ENCODE results near the gene CENPN. TPM values are rescaled to one million over a fixed set of nuclear protein-coding genes. Genes with fewer than 3 reads are reported as not detected.
A peak's percentile ranks its signal among the peaks of the same experiment; 100 is the strongest.

Gene CENPN
- total and polyA plus RNA-seq, 2 of the 13 experiments (the other 11 are each of a cell fraction or from before 2014, with no cell fraction given): 29.7 to 129 TPM

DNA sequence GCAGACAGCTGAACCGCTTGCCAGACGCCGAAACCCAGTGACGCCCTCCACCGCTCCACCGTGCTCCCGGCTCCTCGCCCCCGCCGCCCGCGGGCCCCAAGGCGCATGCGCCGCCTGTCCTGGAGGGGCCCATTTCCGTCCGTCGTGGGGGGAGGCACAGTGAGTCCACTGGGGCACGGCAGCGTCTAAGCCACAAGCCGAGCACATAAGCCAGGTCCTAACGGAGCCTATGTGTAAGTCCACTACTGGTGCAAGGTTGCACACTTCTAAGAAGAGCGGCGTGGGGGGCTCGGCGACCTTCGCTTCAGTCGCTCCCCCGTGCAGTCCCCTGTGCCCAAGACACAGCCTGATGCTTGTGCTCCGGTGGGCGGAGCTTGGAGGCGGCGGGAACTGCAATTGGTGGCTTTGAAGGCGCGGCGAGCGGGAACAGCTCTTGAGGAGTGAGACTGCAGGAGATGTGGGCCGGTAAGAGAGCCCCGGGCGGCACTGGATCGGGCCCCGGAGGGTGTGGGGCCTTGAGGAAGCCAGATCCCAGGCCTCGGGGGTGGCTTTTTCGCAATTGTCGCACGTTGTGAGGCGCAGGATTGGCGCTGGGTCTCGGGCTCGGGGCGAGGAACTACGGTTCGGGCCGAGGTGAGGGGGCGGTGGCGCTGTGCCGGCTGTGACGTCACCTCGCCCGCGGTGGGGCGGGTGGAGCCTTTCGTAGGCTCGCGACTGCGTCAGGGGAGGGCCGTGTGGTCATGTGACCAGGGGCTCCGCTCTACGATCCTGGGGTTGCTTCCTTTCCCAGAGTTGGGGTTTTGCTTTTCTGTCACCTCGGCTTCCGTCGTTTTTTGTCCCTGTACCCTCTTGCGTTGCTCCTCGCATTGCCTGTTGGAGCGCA is at the start of gene CENPN, which contains the start of gene CMC2 (continued):
- TF ChIP-seq E2F2 (CRISPR knock-in tag; IDR thresholded peaks at IDR 0.05; ENCODE audit: borderline replicate concordance) (peak; percentile 63; the same call in 1 of the 2 replicates), YY1 (IDR thresholded peaks at IDR 0.05; ENCODE audit: insufficient read depth, insufficient replicate concordance, low read depth, low read length) (peak; percentile 18), MXI1 (IDR thresholded peaks at IDR 0.05; ENCODE audit: borderline replicate concordance, low read depth, low read length) (peak; percentile 49; the same call in 1 of the 3 replicates), TBL1XR1 (IDR thresholded peaks at IDR 0.05; ENCODE audit: borderline replicate concordance, low read length, partially characterized antibody) (peak; percentile 50), ZNF558 (CRISPR knock-in tag; IDR thresholded peaks at IDR 0.05; ENCODE audit: borderline replicate concordance) (peak; percentile 56; the same call in 1 of the 2 replicates), ZNF605 (CRISPR knock-in tag; IDR thresholded peaks at IDR 0.05) (peak; percentile 66; the same call in 1 of the 2 replicates), SIX1 (CRISPR knock-in tag; IDR thresholded peaks at IDR 0.05; ENCODE audit: borderline replicate concordance) (0 out of 2 replicates have a peak, but pooled peaks have one; percentile 24), ATM (IDR thresholded peaks at IDR 0.05; ENCODE audit: borderline replicate concordance) (no peak), HOMEZ (CRISPR knock-in tag; IDR thresholded peaks at IDR 0.05; ENCODE audit: low read depth) (peak; percentile 50; the same call in 1 of the 2 replicates), ZSCAN22 (CRISPR knock-in tag; IDR thresholded peaks at IDR 0.05) (0 out of 2 replicates have a peak, but pooled peaks have one; percentile 9), ATF4 (CRISPR knock-in tag; IDR thresholded peaks at IDR 0.05) (peak in 1 of 2 experiments; percentile 79; a peak in 2 of 4 replicates), PRPF4 (IDR thresholded peaks at IDR 0.05; ENCODE audit: low read depth, low read length, poor library complexity, severe bottlenecking) (no peak), ZNF547 (CRISPR knock-in tag; IDR thresholded peaks at IDR 0.05) (peak; percentile 64), ZNF224 (CRISPR knock-in tag; IDR thresholded peaks at IDR 0.05) (peak; percentile 93), ZNF660 (CRISPR knock-in tag; IDR thresholded peaks at IDR 0.05; ENCODE audit: borderline replicate concordance, low read depth) (0 out of 2 replicates have a peak, but pooled peaks have one; percentile 41), RFX3 (CRISPR knock-in tag; IDR thresholded peaks at IDR 0.05) (no peak), ZNF121 (CRISPR knock-in tag; IDR thresholded peaks at IDR 0.05) (0 out of 2 replicates have a peak, but pooled peaks have one; percentile 16), ONECUT2 (CRISPR knock-in tag; IDR thresholded peaks at IDR 0.05) (no peak), FOXA1 (IDR thresholded peaks at IDR 0.05) (no peak), FOXA1 (CRISPR knock-in tag; IDR thresholded peaks at IDR 0.05) (peak; percentile 34; the same call in 1 of the 2 replicates)
- TF ChIP-seq, protein P1, sequence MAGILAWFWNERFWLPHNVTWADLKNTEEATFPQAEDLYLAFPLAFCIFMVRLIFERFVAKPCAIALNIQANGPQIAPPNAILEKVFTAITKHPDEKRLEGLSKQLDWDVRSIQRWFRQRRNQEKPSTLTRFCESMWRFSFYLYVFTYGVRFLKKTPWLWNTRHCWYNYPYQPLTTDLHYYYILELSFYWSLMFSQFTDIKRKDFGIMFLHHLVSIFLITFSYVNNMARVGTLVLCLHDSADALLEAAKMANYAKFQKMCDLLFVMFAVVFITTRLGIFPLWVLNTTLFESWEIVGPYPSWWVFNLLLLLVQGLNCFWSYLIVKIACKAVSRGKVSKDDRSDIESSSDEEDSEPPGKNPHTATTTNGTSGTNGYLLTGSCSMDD (CRISPR knock-in tag; IDR thresholded peaks at IDR 0.05): 0 out of 2 replicates have a peak, but pooled peaks have one; percentile 10
- TF ChIP-seq, protein P2, sequence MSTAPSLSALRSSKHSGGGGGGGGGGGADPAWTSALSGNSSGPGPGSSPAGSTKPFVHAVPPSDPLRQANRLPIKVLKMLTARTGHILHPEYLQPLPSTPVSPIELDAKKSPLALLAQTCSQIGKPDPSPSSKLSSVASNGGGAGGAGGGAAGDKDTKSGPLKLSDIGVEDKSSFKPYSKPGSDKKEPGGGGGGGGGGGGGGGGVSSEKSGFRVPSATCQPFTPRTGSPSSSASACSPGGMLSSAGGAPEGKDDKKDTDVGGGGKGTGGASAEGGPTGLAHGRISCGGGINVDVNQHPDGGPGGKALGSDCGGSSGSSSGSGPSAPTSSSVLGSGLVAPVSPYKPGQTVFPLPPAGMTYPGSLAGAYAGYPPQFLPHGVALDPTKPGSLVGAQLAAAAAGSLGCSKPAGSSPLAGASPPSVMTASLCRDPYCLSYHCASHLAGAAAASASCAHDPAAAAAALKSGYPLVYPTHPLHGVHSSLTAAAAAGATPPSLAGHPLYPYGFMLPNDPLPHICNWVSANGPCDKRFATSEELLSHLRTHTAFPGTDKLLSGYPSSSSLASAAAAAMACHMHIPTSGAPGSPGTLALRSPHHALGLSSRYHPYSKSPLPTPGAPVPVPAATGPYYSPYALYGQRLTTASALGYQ (CRISPR knock-in tag; IDR thresholded peaks at IDR 0.05): 0 out of 2 replicates have a peak, but pooled peaks have one; percentile 66

All from HepG2 (cell line).